GM12864 (cell line): ENCODE data around the gene NOTCH4.
A peak's percentile ranks its signal among the peaks of the same experiment; 100 is the strongest.
"Not testable (repeated sequence)": the region's sequence is repeated elsewhere in the genome, so short reads cannot be mapped to it uniquely, and the experiment has no call there.

Source experiments
- DNase-seq: peaks from one replicate; pipeline ENCODE4 v3.0.0-alpha.2; 2011; ENCODE audit warnings: low read depth
- H3K4me3 ChIP-seq: 2 replicates; pipeline ENCODE4 v1.5.1; 2011; ENCODE audit warnings: mild to moderate bottlenecking, low read depth, low read length, control low read depth
- CTCF ChIP-seq: IDR thresholded peaks from 2 replicates; pipeline ENCODE4 v1.5.1; 2011; ENCODE audit warnings: low read depth, mild to moderate bottlenecking, moderate library complexity, low read length, control low read depth, inconsistent platforms; ENCODE audit errors: missing control alignments

NOTCH4 gene

GRCh38 chr6:32252331-32253009 lies 28.6 kb upstream of the NOTCH4 start:
- TF ChIP-seq CTCF = no peak
- no peak overlapping the region for H3K4me3 ChIP-seq
- peak; percentile 38 for DNase-seq

GRCh38 chr6:32249262-32249661 lies 25.4 kb upstream of the NOTCH4 start:
- no peak overlapping the region for H3K4me3 ChIP-seq
- TF ChIP-seq CTCF = no peak
- DNase-seq = no peak

DNA sequence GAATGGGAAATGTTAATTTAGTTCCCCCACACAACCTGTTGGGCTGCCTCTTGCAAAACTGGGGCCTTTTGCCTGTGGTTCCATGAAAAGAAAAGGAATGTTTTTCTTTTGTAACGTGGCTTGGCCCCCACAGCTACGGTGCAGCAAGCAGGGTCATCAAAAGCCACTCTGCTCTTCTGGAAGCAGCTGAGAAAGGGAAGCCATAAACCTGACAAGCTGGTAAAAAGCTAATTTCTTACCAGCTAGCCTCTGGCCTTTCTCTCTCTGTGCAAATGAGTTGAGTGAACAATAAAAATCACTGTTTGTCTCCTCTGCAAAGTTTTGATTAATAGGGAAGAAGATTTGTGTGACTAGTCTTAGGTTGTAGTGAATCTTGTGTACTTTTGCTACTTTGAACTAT lies 23.5 kb upstream of the NOTCH4 start:
- no peak for TF ChIP-seq CTCF
- no peak overlapping the region for H3K4me3 ChIP-seq
- no peak for DNase-seq

- H3K4me3 ChIP-seq = no peak overlapping the region
- DNase-seq = peak; percentile 37
- peak; percentile 87 for TF ChIP-seq CTCF
These were observed 21.1 kb upstream of the NOTCH4 start for GRCh38 chr6:32244946-32245398.

DNA sequence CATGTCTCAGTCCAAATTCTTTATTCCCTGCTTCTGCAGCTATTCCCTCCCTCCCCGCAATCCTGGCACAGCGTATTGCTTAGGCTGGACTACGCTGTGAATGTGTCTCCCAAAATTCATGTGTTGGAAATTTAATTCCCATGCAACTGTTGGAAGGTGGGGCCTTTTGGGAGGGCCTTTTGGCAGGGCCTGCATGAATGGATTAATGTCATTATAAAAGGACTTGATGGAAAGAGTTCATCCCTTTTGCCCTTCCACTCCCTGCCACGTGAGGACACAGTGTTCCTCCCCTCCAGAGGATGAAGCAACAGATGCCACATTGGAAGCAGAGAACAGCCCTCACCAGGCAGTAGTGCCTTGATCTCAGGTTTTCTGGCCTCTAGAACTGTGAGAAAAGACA lies 20.4 kb upstream of the NOTCH4 start:
- TF ChIP-seq CTCF = no peak
- H3K4me3 ChIP-seq = no peak overlapping the region
- no peak for DNase-seq

GRCh38 chr6:32242318-32242813 lies 18.5 kb upstream of the NOTCH4 start:
- not testable (repeated sequence) for DNase-seq, H3K4me3 ChIP-seq

GRCh38 chr6:32240686-32241085 lies 16.8 kb upstream of the NOTCH4 start:
- no peak for TF ChIP-seq CTCF
- H3K4me3 ChIP-seq = no peak overlapping the region
- DNase-seq = no peak
